H1 (cell line): Measurements from ENCODE around the gene ABCC4. TPM values are rescaled to one million over a fixed set of nuclear protein-coding genes. Genes with fewer than 3 reads are reported as not detected.

Experiments used
- SIN3A ChIP-seq, 2 experiments: IDR thresholded peaks in 1 of 2; conservative IDR thresholded peaks in 1 of 2; 2 replicates each; pipeline ENCODE4 v1.6.1; 2011 to 2012; ENCODE audit warnings: low read length in 2 of 2, improper control_type of control experiment in 1 of 2, low read depth in 1 of 2, mild to moderate bottlenecking in 1 of 2
- polyA plus RNA-seq, 7 experiments: library from polyadenylated mRNA; depleted of rRNA in 3 of 7; stranded (reverse) in 5 of 7; unstranded in 2 of 7; fragments of >200 nt in 5 of 7; fragments of 200-250 nt in 2 of 7; gene quantifications; 1 replicate in 5 of 7; 2 replicates in 1 of 7; 4 replicates in 1 of 7; pipeline versions ENCODE4 v1.2.1 to v1.2.3, GENCODE V29; 2011 to 2013; ENCODE audit warnings: missing spikeins in 2 of 7, mixed read lengths in 2 of 7
- total RNA-seq: library from RNA; stranded (reverse); fragmentation: NEBNext Ultra II Directional; extraction: Animal tissue kit (Norgen Biotek cat#: 25700); gene quantifications from 2 replicates; pipeline ENCODE4 v1.2.1, GENCODE V29; 2021

The ABCC4 gene
- total and polyA plus RNA-seq, 2 of the 8 experiments (the other 6 are each of a cell fraction or from before 2014, with no cell fraction given) = 4.0 to 14.1 TPM

DNA sequence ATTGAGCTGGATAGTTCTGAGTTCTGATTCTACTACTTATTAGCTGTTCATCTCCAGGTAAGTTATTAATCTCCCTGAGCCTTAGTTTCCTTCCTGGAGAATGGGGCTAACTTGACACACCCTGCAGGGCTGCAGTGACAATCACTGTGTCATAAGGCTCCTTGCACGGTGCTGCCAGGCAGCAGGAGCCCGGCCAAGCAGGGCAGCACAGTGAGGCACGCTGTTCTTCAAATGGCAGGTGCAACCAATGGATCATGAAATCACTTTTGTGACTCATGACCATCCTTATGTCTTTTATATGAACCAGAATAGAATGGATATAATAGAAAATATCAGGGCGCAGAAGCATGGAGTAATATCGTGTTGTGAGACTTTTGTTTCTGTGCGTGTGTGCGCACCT is 242.6 kb downstream of the ABCC4 start (continued):
- TF ChIP-seq SIN3A (conservative IDR thresholded peaks at IDR 0.05 in 1 of 2, IDR thresholded peaks at IDR 0.05 in 1 of 2; ENCODE audit: low read depth in 1 of 2, low read length in 2 of 2) = no peak
- TF ChIP-seq, all 59 proteins: peak for 0
